ENCODE measurements around the gene MRPL48. TPM values are rescaled to one million over a fixed set of nuclear protein-coding genes. Genes with fewer than 3 reads are reported as not detected.

Gene MRPL48
- total and polyA plus RNA-seq, 4 donors = 12.6 to 34.1 (median 20.0) TPM

DNA sequence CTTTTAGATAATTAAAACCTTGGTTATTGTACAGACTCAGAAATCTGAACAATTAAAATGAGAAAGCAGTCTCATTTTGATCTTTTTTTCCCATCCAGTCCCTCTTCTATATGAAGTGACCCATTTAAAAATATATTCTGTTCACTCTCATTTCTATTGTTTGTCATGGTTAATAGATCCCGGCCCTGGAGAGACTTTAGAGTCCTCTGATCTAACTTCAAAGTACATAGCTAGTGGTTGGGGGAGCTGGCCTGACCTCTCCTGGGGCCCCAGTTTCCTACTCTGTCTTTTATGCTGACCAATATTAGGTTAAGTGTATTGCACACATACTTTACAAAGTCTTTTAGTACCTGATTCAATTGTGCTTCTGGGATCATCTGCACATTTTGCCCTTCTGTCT lies 13.5 kb downstream of the MRPL48 start:
- no peak for TF ChIP-seq RXRA (IDR thresholded peaks at IDR 0.05)
- TF ChIP-seq GABPA (IDR thresholded peaks at IDR 0.05 in 1 of 2, conservative IDR thresholded peaks at IDR 0.05 in 1 of 2) = no peak
- TF ChIP-seq, protein P1, sequence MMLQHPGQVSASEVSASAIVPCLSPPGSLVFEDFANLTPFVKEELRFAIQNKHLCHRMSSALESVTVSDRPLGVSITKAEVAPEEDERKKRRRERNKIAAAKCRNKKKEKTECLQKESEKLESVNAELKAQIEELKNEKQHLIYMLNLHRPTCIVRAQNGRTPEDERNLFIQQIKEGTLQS (IDR thresholded peaks at IDR 0.05) = no peak
- no peak for TF ChIP-seq RAD21 (IDR thresholded peaks at IDR 0.05)
- no peak for TF ChIP-seq TAF1 (conservative IDR thresholded peaks at IDR 0.05)
- TF ChIP-seq FOXA1 (IDR thresholded peaks at IDR 0.05) = no peak
- TF ChIP-seq, protein P2, sequence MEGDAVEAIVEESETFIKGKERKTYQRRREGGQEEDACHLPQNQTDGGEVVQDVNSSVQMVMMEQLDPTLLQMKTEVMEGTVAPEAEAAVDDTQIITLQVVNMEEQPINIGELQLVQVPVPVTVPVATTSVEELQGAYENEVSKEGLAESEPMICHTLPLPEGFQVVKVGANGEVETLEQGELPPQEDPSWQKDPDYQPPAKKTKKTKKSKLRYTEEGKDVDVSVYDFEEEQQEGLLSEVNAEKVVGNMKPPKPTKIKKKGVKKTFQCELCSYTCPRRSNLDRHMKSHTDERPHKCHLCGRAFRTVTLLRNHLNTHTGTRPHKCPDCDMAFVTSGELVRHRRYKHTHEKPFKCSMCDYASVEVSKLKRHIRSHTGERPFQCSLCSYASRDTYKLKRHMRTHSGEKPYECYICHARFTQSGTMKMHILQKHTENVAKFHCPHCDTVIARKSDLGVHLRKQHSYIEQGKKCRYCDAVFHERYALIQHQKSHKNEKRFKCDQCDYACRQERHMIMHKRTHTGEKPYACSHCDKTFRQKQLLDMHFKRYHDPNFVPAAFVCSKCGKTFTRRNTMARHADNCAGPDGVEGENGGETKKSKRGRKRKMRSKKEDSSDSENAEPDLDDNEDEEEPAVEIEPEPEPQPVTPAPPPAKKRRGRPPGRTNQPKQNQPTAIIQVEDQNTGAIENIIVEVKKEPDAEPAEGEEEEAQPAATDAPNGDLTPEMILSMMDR (IDR thresholded peaks at IDR 0.05; ENCODE audit: low read depth, low read length, missing input control) = no peak
- TF ChIP-seq, protein P3, sequence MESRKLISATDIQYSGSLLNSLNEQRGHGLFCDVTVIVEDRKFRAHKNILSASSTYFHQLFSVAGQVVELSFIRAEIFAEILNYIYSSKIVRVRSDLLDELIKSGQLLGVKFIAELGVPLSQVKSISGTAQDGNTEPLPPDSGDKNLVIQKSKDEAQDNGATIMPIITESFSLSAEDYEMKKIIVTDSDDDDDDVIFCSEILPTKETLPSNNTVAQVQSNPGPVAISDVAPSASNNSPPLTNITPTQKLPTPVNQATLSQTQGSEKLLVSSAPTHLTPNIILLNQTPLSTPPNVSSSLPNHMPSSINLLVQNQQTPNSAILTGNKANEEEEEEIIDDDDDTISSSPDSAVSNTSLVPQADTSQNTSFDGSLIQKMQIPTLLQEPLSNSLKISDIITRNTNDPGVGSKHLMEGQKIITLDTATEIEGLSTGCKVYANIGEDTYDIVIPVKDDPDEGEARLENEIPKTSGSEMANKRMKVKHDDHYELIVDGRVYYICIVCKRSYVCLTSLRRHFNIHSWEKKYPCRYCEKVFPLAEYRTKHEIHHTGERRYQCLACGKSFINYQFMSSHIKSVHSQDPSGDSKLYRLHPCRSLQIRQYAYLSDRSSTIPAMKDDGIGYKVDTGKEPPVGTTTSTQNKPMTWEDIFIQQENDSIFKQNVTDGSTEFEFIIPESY (IDR thresholded peaks at IDR 0.05) = no peak
- no peak for TF ChIP-seq YY1 (IDR thresholded peaks at IDR 0.05)
- no peak for TF ChIP-seq FOXA2 (IDR thresholded peaks at IDR 0.05)
- TF ChIP-seq, protein P4, sequence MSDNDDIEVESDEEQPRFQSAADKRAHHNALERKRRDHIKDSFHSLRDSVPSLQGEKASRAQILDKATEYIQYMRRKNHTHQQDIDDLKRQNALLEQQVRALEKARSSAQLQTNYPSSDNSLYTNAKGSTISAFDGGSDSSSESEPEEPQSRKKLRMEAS (IDR thresholded peaks at IDR 0.05) = no peak
- no peak for TF ChIP-seq SP1 (IDR thresholded peaks at IDR 0.05)
- TF ChIP-seq HNF4A (conservative IDR thresholded peaks at IDR 0.05) = no peak
- TF ChIP-seq, protein P5, sequence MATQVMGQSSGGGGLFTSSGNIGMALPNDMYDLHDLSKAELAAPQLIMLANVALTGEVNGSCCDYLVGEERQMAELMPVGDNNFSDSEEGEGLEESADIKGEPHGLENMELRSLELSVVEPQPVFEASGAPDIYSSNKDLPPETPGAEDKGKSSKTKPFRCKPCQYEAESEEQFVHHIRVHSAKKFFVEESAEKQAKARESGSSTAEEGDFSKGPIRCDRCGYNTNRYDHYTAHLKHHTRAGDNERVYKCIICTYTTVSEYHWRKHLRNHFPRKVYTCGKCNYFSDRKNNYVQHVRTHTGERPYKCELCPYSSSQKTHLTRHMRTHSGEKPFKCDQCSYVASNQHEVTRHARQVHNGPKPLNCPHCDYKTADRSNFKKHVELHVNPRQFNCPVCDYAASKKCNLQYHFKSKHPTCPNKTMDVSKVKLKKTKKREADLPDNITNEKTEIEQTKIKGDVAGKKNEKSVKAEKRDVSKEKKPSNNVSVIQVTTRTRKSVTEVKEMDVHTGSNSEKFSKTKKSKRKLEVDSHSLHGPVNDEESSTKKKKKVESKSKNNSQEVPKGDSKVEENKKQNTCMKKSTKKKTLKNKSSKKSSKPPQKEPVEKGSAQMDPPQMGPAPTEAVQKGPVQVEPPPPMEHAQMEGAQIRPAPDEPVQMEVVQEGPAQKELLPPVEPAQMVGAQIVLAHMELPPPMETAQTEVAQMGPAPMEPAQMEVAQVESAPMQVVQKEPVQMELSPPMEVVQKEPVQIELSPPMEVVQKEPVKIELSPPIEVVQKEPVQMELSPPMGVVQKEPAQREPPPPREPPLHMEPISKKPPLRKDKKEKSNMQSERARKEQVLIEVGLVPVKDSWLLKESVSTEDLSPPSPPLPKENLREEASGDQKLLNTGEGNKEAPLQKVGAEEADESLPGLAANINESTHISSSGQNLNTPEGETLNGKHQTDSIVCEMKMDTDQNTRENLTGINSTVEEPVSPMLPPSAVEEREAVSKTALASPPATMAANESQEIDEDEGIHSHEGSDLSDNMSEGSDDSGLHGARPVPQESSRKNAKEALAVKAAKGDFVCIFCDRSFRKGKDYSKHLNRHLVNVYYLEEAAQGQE (IDR thresholded peaks at IDR 0.05) = no peak
- TF ChIP-seq EGR1 (IDR thresholded peaks at IDR 0.05; ENCODE audit: low read depth in 2 of 2) = no peak
- no peak overlapping the region for H3K27ac ChIP-seq (ENCODE audit: low read depth in 1 of 2, low read length in 2 of 2)
- H3K9me3 ChIP-seq (ENCODE audit: control insufficient read depth in 4 of 4, low read length in 3 of 4) = no peaks in the 10 kb centered on the region
- no peak overlapping the region for H3K4me3 ChIP-seq (ENCODE audit: low read depth in 1 of 3, low read length in 3 of 3)
- no peaks in the 10 kb centered on the region for H3K27me3 ChIP-seq (ENCODE audit: control insufficient read depth in 4 of 4, insufficient read depth in 4 of 4, low read length in 3 of 4)
- DNase-seq (ENCODE audit: low spot score) = no peak
- H3K4me1 ChIP-seq (ENCODE audit: control insufficient read depth in 4 of 4, insufficient read depth in 4 of 4, low read length in 3 of 4) = no peaks in the 10 kb centered on the region
- WGBS = 64% methylated on average over 1 of the region's 1 CpG
- H3K36me3 ChIP-seq (ENCODE audit: control insufficient read depth in 4 of 4, insufficient read depth in 3 of 4, low read depth in 1 of 4, low read length in 3 of 4) = peaks cover 0 to 4% (median under 1%) of the 10 kb centered on the region in 4 donors
- no peak overlapping the region for H3K9ac ChIP-seq (ENCODE audit: low read depth in 1 of 2, low read length in 2 of 2)

DNA sequence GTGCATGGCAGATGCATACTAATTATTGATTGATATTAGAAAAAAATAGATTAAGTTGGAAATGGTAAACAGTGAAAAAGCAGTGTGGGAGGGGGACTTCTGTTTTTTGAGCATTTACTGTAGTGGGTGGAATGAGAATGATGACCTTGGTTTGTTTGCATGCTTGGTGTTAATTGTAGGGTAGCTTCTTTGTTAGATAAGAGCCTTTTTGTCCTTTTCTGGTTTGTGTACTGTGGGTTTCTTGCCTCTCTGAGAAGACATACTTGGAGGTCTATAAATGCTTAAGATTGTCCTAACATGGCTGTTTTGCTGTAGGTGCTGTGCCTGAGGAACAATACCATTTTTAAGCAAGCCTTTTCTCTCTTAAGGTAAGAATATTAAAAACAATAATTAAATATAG lies 17.0 kb downstream of the MRPL48 start:
- no peak for DNase-seq (ENCODE audit: low spot score)
- Histone ChIP-seq H3K9ac (ENCODE audit: low read depth in 1 of 2, low read length in 2 of 2) (no peak overlapping the region), H3K36me3 (ENCODE audit: control insufficient read depth in 4 of 4, insufficient read depth in 3 of 4, low read depth in 1 of 4, low read length in 3 of 4) (peaks cover 0 to 9% (median 1%) of the 10 kb centered on the region in 4 donors), H3K4me3 (ENCODE audit: low read depth in 1 of 3, low read length in 3 of 3) (no peak overlapping the region), H3K27ac (ENCODE audit: low read depth in 1 of 2, low read length in 2 of 2) (no peak overlapping the region), H3K9me3 (ENCODE audit: control insufficient read depth in 4 of 4, low read length in 3 of 4) (no peaks in the 10 kb centered on the region), H3K27me3 (ENCODE audit: control insufficient read depth in 4 of 4, insufficient read depth in 4 of 4, low read length in 3 of 4) (no peaks in the 10 kb centered on the region), H3K4me1 (ENCODE audit: control insufficient read depth in 4 of 4, insufficient read depth in 4 of 4, low read length in 3 of 4) (no peaks in the 10 kb centered on the region)
- TF ChIP-seq YY1 (IDR thresholded peaks at IDR 0.05) (no peak), RAD21 (IDR thresholded peaks at IDR 0.05) (no peak)
